K562 (cell line): ENCODE data around the gene SERAC1. TPM values are rescaled to one million over a fixed set of nuclear protein-coding genes. Genes with fewer than 3 reads are reported as not detected.

Experiments used
- DIDO1 ChIP-seq: fragments of 450-650 bp; IDR thresholded peaks from 2 replicates; pipeline ENCODE4 v1.6.1; 2016; ENCODE audit warnings: low read depth, missing biosample characterization, missing genetic modification characterization
- ID3 ChIP-seq, 2 experiments: fragments of 250-450 bp in 1 of 2; fragments of 450-650 bp in 1 of 2; sonication (Bioruptor Pico) in 1 of 2; IDR thresholded peaks; 2 replicates each; pipeline versions ENCODE4 v1.6.1 to v1.8.0; 2016 to 2021; ENCODE audit warnings: mild to moderate bottlenecking in 2 of 2, moderate library complexity in 2 of 2, missing compliant biosample characterization in 1 of 2, missing genetic modification characterization in 1 of 2
- IRF2 ChIP-seq: sonication (generic); formaldehyde crosslinking; IDR thresholded peaks from 2 replicates; pipeline ENCODE4 v1.8.1; 2022; ENCODE audit warnings: mild to moderate bottlenecking, missing genetic modification reagents
- TBP ChIP-seq: optimal IDR thresholded peaks from 2 replicates; pipeline ENCODE3; 2011; ENCODE audit warnings: low read depth, low read length, improper control_type of control experiment
- ZNF184 ChIP-seq: sonication (generic); formaldehyde crosslinking; IDR thresholded peaks from 2 replicates; pipeline ENCODE4 v1.5.0; 2020; ENCODE audit warnings: missing genetic modification reagents
- ZNF347 ChIP-seq: fragments of 450-650 bp; formaldehyde crosslinking; IDR thresholded peaks from 2 replicates; pipeline ENCODE4 v1.4.0; 2020; ENCODE audit warnings: low read depth, mild to moderate bottlenecking, moderate library complexity
- polyA plus RNA-seq, 8 experiments: library from polyadenylated mRNA; depleted of rRNA in 4 of 8; stranded (reverse) in 5 of 8; unstranded in 3 of 8; fragments of >200 nt; fragmentation: Nextera tagmentation in 2 of 8; fragmentation: Illumina TruSeq in 1 of 8; extraction: Ambion mirVana in 2 of 8; extraction: Trizol in 1 of 8; gene quantifications; 2 replicates each; pipeline versions ENCODE4 v1.2.1 to v1.2.3, GENCODE V29; 2011 to 2014; ENCODE audit warnings: inconsistent platforms in 1 of 8, missing spikeins in 1 of 8
- total RNA-seq, 7 experiments: library from RNA; depleted of rRNA in 6 of 7; stranded (reverse); fragments of >200 nt in 6 of 7; fragmentation: Illumina TruSeq in 2 of 7; extraction: Trizol in 2 of 7; gene quantifications; 2 replicates each; pipeline versions ENCODE4 v1.2.1 to v1.2.3, GENCODE V29; 2011 to 2021; ENCODE audit warnings: low replicate concordance in 1 of 7
- TF ChIP-seq, protein P1 (sequence below): fragments of 250-450 bp; sonication (Bioruptor Pico); IDR thresholded peaks from 2 replicates; pipeline ENCODE4 v1.4.0; 2020; ENCODE audit warnings: mild to moderate bottlenecking, moderate library complexity
- TF ChIP-seq, protein P2 (sequence below), 2 experiments: IDR thresholded peaks in 1 of 2; conservative IDR thresholded peaks in 1 of 2; 2 replicates each; pipeline ENCODE4 v1.6.1; 2016; ENCODE audit warnings: low read depth in 2 of 2, mild to moderate bottlenecking in 1 of 2, missing compliant biosample characterization in 1 of 2, missing genetic modification characterization in 1 of 2, moderate library complexity in 1 of 2

Gene SERAC1
- total and polyA plus RNA-seq, 9 of the 15 experiments (the other 6 are each of a cell fraction or from before 2014, with no cell fraction given), result 1.8 to 6.2 (median 2.8) TPM

DNA sequence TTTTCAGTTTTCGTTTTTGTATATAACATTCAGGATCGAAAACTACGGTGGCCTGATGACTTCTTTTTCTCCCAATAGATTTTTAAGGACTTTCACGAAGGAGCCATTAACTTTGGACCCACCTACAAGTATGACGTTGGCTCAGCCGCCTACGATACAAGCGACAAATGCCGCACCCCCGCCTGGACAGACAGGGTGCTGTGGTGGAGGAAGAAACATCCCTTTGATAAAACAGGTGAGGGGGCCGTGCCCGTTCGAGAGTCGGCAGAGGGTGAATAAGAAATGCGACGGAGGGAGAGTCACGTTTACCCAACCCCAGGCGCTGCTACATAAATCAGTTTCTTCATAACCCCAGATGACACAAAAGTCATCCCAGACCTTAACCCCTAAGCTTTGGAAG lies 91.5 kb downstream of the SERAC1 start (continued):
- TF ChIP-seq, protein P1, sequence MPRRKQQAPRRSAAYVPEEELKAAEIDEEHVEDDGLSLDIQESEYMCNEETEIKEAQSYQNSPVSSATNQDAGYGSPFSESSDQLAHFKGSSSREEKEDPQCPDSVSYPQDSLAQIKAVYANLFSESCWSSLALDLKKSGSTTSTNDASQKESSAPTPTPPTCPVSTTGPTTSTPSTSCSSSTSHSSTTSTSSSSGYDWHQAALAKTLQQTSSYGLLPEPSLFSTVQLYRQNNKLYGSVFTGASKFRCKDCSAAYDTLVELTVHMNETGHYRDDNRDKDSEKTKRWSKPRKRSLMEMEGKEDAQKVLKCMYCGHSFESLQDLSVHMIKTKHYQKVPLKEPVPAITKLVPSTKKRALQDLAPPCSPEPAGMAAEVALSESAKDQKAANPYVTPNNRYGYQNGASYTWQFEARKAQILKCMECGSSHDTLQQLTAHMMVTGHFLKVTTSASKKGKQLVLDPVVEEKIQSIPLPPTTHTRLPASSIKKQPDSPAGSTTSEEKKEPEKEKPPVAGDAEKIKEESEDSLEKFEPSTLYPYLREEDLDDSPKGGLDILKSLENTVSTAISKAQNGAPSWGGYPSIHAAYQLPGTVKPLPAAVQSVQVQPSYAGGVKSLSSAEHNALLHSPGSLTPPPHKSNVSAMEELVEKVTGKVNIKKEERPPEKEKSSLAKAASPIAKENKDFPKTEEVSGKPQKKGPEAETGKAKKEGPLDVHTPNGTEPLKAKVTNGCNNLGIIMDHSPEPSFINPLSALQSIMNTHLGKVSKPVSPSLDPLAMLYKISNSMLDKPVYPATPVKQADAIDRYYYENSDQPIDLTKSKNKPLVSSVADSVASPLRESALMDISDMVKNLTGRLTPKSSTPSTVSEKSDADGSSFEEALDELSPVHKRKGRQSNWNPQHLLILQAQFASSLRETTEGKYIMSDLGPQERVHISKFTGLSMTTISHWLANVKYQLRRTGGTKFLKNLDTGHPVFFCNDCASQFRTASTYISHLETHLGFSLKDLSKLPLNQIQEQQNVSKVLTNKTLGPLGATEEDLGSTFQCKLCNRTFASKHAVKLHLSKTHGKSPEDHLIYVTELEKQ (CRISPR knock-in tag), result no peak
- TF ChIP-seq IRF2 (CRISPR knock-in tag) (no peak), ZNF184 (CRISPR knock-in tag) (no peak), ZNF347 (CRISPR knock-in tag) (no peak), TBP (no peak), ID3 (CRISPR knock-in tag; IDR thresholded peaks at IDR 0.05) (no peak), ID3 (tag; IDR thresholded peaks at IDR 0.05) (no peak), DIDO1 (no peak)
- TF ChIP-seq, protein P2, sequence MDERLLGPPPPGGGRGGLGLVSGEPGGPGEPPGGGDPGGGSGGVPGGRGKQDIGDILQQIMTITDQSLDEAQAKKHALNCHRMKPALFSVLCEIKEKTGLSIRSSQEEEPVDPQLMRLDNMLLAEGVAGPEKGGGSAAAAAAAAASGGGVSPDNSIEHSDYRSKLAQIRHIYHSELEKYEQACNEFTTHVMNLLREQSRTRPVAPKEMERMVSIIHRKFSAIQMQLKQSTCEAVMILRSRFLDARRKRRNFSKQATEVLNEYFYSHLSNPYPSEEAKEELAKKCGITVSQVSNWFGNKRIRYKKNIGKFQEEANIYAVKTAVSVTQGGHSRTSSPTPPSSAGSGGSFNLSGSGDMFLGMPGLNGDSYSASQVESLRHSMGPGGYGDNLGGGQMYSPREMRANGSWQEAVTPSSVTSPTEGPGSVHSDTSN (CRISPR knock-in tag; IDR thresholded peaks at IDR 0.05; ENCODE audit: low read depth), result no peak
- TF ChIP-seq, protein P2 (tag; conservative IDR thresholded peaks at IDR 0.05; ENCODE audit: low read depth), result no peak
